ENCODE data around the gene FAM131B. TPM values are rescaled to one million over a fixed set of nuclear protein-coding genes. Genes with fewer than 3 reads are reported as not detected.
A peak's percentile ranks its signal among the peaks of the same experiment; 100 is the strongest.

Gene FAM131B
- total and polyA plus RNA-seq, 9 of the 15 experiments (the other 6 are each of a cell fraction or from before 2014, with no cell fraction given) = 0.03 to 0.04 TPM; not detected in 7

DNA sequence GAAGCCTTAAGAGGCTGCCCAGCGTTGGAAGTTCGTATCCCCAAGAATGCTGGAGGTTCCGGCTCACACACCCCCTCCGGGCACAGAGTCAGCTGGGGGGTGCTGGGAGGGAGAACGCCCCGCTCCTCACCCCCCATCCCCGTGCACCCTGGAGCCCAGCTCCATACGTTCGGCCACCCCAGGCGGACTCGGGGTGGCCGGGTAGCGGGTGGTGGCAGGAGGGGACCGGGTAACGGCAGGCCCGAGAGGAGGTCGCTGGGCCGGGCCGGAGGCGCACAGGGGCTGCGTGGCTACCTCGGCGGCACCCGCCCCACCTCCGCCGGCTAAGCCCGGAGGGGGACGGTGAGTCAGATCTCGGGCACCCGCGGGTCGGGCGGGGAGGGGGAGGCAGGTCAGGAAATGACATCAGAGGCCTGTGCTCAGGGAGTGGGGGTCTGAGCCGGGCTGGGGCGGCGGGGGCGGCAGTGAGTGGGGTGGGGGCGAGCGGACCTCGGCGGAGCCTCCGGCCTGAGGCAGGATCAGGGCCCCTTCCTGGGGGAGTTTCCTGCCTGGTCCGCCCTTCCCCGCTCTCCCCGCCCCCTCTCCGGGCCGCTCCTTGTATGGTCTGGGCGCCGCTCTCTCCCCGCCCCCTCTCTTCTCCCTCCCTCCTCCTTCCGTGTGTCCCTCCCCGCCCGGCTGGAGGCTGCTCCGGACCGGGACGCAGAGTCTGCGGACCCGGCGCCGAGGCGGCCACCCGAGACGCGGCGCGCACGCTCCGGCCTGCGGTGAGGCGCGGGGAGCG lies 18.3 kb upstream of the FAM131B start, which contains the start of gene ZYX (continued):
- TF ChIP-seq SRSF3 (IDR thresholded peaks at IDR 0.05; ENCODE audit: insufficient read depth, low read length) = peak; percentile 94; the same call in 1 of the 2 replicates
- TF ChIP-seq SRSF9 (IDR thresholded peaks at IDR 0.05; ENCODE audit: borderline replicate concordance, low read depth, low read length) = no peak
- TF ChIP-seq KAT7 (CRISPR knock-in tag; IDR thresholded peaks at IDR 0.05; ENCODE audit: borderline replicate concordance) = peak; percentile 99
- TF ChIP-seq, protein P1, sequence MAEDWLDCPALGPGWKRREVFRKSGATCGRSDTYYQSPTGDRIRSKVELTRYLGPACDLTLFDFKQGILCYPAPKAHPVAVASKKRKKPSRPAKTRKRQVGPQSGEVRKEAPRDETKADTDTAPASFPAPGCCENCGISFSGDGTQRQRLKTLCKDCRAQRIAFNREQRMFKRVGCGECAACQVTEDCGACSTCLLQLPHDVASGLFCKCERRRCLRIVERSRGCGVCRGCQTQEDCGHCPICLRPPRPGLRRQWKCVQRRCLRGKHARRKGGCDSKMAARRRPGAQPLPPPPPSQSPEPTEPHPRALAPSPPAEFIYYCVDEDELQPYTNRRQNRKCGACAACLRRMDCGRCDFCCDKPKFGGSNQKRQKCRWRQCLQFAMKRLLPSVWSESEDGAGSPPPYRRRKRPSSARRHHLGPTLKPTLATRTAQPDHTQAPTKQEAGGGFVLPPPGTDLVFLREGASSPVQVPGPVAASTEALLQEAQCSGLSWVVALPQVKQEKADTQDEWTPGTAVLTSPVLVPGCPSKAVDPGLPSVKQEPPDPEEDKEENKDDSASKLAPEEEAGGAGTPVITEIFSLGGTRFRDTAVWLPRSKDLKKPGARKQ (CRISPR knock-in tag; IDR thresholded peaks at IDR 0.05) = no peak
- TF ChIP-seq ZC3H11A (IDR thresholded peaks at IDR 0.05; ENCODE audit: low read depth, low read length) = no peak
- TF ChIP-seq ZNF197 (CRISPR knock-in tag; IDR thresholded peaks at IDR 0.05; ENCODE audit: low read depth) = peak; percentile 79; the same call in 1 of the 2 replicates
- peak; percentile 33 for TF ChIP-seq SAP30 (IDR thresholded peaks at IDR 0.05; ENCODE audit: borderline replicate concordance, insufficient read depth, low read depth, low read length, poor library complexity, severe bottlenecking)
- 0 out of 2 replicates have a peak, but pooled peaks have one; percentile 44 for TF ChIP-seq STAT5A (IDR thresholded peaks at IDR 0.05; ENCODE audit: borderline replicate concordance, low read length)
- TF ChIP-seq SIN3A (IDR thresholded peaks at IDR 0.05; ENCODE audit: borderline replicate concordance in 2 of 2, control insufficient read depth in 1 of 2, low read depth in 2 of 2, low read length in 2 of 2) = peak; percentile 79 to 91
- peak; percentile 96 for TF ChIP-seq CHD1 (IDR thresholded peaks at IDR 0.05; ENCODE audit: low read length)
- TF ChIP-seq ZNF668 (CRISPR knock-in tag; IDR thresholded peaks at IDR 0.05) = no peak
- no peak for TF ChIP-seq CUX1 (CRISPR knock-in tag; IDR thresholded peaks at IDR 0.05)
- TF ChIP-seq C11orf30 (IDR thresholded peaks at IDR 0.05; ENCODE audit: low read depth) = no peak
- TF ChIP-seq ZBTB26 (CRISPR knock-in tag; IDR thresholded peaks at IDR 0.05) = no peak
- TF ChIP-seq RBM14 (IDR thresholded peaks at IDR 0.05; ENCODE audit: borderline replicate concordance, insufficient read depth, low read depth, low read length) = 0 out of 2 replicates have a peak, but pooled peaks have one; percentile 70
